SU-DHL-6 (cell line): ENCODE data around the gene CEL.

Experiments used
- H2AFZ ChIP-seq: fragments of 200-600 bp; sonication (generic); 2 replicates; pipeline ENCODE4 v1.6.1; 2014; ENCODE audit warnings: low read depth, mild to moderate bottlenecking, moderate library complexity, mixed read lengths, antibody characterized with exemption, low read length; ENCODE audit not compliant: severe bottlenecking
- H3F3A ChIP-seq: fragments of 200-600 bp; shearing (Covaris generic); 2 replicates; pipeline ENCODE4 v1.6.0; 2016; ENCODE audit warnings: antibody characterized with exemption, mild to moderate bottlenecking; ENCODE audit not compliant: insufficient read depth
- H3K27ac ChIP-seq: fragments of 200-600 bp; sonication (generic); 2 replicates; pipeline ENCODE4 v1.5.1; 2016; ENCODE audit warnings: low read depth, mild to moderate bottlenecking, low read length, moderate library complexity, mixed read lengths
- H3K27me3 ChIP-seq: fragments of 200-600 bp; sonication (generic), shearing (Covaris generic); 2 replicates; pipeline ENCODE4 v1.6.0; 2014; ENCODE audit warnings: mild to moderate bottlenecking, low read length
- H3K36me3 ChIP-seq: fragments of 200-600 bp; sonication (generic); 2 replicates; pipeline ENCODE4 v1.6.1; 2014; ENCODE audit warnings: mild to moderate bottlenecking, low read length, mixed read lengths
- H3K4me2 ChIP-seq: fragments of 300-600, 200-600 bp; shearing (Covaris generic), sonication (generic); 2 replicates; pipeline ENCODE4 v1.6.0; 2014; ENCODE audit warnings: low read length, low read depth, mild to moderate bottlenecking; ENCODE audit not compliant: poor library complexity, severe bottlenecking
- H3K4me3 ChIP-seq: fragments of 200-600 bp; sonication (generic); 2 replicates; pipeline ENCODE4 v1.5.1; 2014; ENCODE audit warnings: antibody characterized with exemption, low read length, mild to moderate bottlenecking, mixed read lengths; ENCODE audit not compliant: insufficient read depth, poor library complexity, severe bottlenecking
- H3K79me2 ChIP-seq: fragments of 200-600 bp; sonication (generic); 2 replicates; pipeline ENCODE4 v1.6.1; 2014; ENCODE audit warnings: mild to moderate bottlenecking, low read length, moderate library complexity; ENCODE audit not compliant: insufficient read depth
- H3K9ac ChIP-seq: fragments of 200-600 bp; sonication (generic); 2 replicates; pipeline ENCODE4 v1.7.0; 2014; ENCODE audit warnings: mild to moderate bottlenecking, low read length
- H3K9me2 ChIP-seq: fragments of 200-600 bp; sonication (generic); replicated peaks from 2 replicates; pipeline ENCODE4 v1.6.1; 2014; ENCODE audit warnings: low read length; ENCODE audit not compliant: insufficient read depth
- H3K9me3 ChIP-seq: fragments of 200-600 bp; sonication (generic); 2 replicates; pipeline ENCODE4 v1.6.1; 2014; ENCODE audit warnings: low read length, mixed read lengths; ENCODE audit not compliant: insufficient read depth
- H4K20me1 ChIP-seq: fragments of 200-600 bp; sonication (generic); 2 replicates; pipeline ENCODE4 v1.6.1; 2014; ENCODE audit warnings: low read depth, mild to moderate bottlenecking, antibody characterized with exemption, low read length, moderate library complexity, mixed read lengths
- CTCF ChIP-seq: fragments of 200-600 bp; sonication (generic); IDR thresholded peaks from one replicate; pipeline ENCODE4 v1.5.1; 2017; ENCODE audit warnings: antibody characterized with exemption, mild to moderate bottlenecking, low read length, moderate library complexity; ENCODE audit not compliant: insufficient read depth, poor library complexity, severe bottlenecking
- EZH2phosphoT487 ChIP-seq: fragments of 200-600 bp; sonication (generic), shearing (Covaris generic); conservative IDR thresholded peaks from 2 replicates; pipeline ENCODE4 v1.6.1; 2018; ENCODE audit warnings: mild to moderate bottlenecking, antibody characterized with exemption, low read length, moderate library complexity, mixed read lengths

Gene CEL

DNA sequence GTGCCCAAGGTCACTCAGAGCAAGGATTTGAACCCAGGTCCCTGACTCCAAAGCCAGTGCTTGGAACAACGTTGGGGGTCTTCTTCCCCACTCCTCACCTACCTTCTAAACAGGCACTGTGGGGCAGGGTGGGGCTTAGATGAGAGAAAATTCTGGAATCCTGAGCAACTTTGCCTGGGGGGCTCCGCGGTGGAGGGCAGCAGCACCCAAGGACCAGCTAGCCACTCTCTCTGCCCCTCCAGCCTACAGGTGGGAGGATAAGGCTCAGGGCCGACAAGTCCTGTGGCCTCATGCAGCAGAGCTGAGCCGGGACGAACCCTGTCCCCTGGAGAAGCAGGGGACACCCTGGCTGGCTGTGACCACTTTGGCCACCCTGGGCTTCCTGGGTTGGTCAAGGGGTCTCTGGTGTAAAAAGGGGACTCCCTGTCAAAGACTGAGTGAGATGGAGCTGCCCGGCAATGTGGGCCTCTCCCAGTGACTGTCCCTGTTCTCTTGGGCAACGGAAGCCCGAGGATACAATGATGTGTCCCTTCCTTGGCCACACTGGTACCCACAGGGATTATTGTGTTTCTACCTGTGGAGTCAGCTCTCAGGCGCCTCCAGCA, 26.5 kb downstream of the CEL start:
- Histone ChIP-seq H3K4me2 (no peak overlapping the region), H3K9me3 (no peaks in the 10 kb centered on the region), H3K36me3 (no peaks in the 10 kb centered on the region), H2AFZ (no peak overlapping the region), H3F3A (no peaks in the 10 kb centered on the region), H3K27me3 (no peaks in the 10 kb centered on the region), H3K9ac (no peak overlapping the region), H4K20me1 (no peaks in the 10 kb centered on the region), H3K9me2 (no peaks in the 10 kb centered on the region), H3K4me3 (no peak overlapping the region), H3K27ac (no peak overlapping the region), H3K79me2 (no peaks in the 10 kb centered on the region)
- no peak for TF ChIP-seq EZH2phosphoT487
- TF ChIP-seq CTCF, result no peak

- Histone ChIP-seq H4K20me1 (no peaks in the 10 kb centered on the region), H2AFZ (no peak overlapping the region), H3K9me2 (no peaks in the 10 kb centered on the region), H3K9ac (no peak overlapping the region), H3K79me2 (no peaks in the 10 kb centered on the region), H3K36me3 (no peaks in the 10 kb centered on the region), H3K4me3 (no peak overlapping the region), H3K9me3 (no peaks in the 10 kb centered on the region), H3K4me2 (no peak overlapping the region), H3K27me3 (no peaks in the 10 kb centered on the region), H3F3A (no peaks in the 10 kb centered on the region), H3K27ac (no peak overlapping the region)
- TF ChIP-seq CTCF, result no peak
- TF ChIP-seq EZH2phosphoT487, result no peak
These were observed 27.0 kb downstream of the CEL start for GRCh38 chr9:133088756-133089155.

DNA sequence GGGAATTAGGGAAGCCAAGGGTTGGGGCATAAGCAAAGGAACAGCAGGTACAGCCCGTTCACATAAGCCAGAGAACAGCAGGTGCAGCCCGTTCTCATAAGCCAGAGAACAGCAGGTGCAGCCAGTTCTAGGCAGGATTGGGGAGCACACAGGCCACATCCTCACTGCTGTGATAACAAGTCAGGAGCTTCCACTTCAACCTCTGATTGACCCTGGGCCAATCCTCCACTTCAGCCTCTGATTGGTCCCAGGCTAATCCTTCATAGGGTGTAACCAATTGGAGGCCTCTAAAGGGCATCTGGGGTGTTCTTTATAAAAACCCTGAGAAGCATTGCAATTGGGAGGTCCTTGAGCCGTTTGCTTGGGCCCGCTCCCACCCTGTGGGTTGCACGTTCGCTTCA, 27.5 kb downstream of the CEL start:
- Histone ChIP-seq H3K79me2 (no peaks in the 10 kb centered on the region), H3K9ac (no peak overlapping the region), H4K20me1 (no peaks in the 10 kb centered on the region), H3K27ac (no peak overlapping the region), H3K36me3 (no peaks in the 10 kb centered on the region), H3K4me2 (no peak overlapping the region), H3K27me3 (no peaks in the 10 kb centered on the region), H2AFZ (no peak overlapping the region), H3K9me2 (no peaks in the 10 kb centered on the region), H3K9me3 (no peaks in the 10 kb centered on the region), H3F3A (no peaks in the 10 kb centered on the region), H3K4me3 (no peak overlapping the region)
- TF ChIP-seq EZH2phosphoT487 (no peak), CTCF (no peak)
